Raji (cell line): ENCODE data around the gene KRT31.
"Not testable (repeated sequence)": the region's sequence is repeated elsewhere in the genome, so short reads cannot be mapped to it uniquely, and the experiment has no call there.

Source experiments
- POLR2A ChIP-seq: IDR thresholded peaks from 2 replicates; pipeline ENCODE4 v1.6.1; 2011; ENCODE audit warnings: low read depth, low read length, control low read depth; ENCODE audit not compliant: insufficient read depth

Gene KRT31

GRCh38 chr17:41369713-41370112, 27.7 kb downstream of the KRT31 start, which contains the start of gene KRT33B:
Gene KRT33B, minus strand, starts transcription at chr17:41369813. Its CDS starts 63 bp downstream, at chr17:41369750.
- no peak for TF ChIP-seq POLR2A

- no peak for TF ChIP-seq POLR2A
Measured at GRCh38 chr17:41369023-41369422, 28.4 kb downstream of the KRT31 start.

GRCh38 chr17:41367426-41368075, 29.9 kb downstream of the KRT31 start:
- TF ChIP-seq POLR2A = no peak

GRCh38 chr17:41366070-41366469, 31.3 kb downstream of the KRT31 start:
- no peak for TF ChIP-seq POLR2A

GRCh38 chr17:41363881-41364280, 33.5 kb downstream of the KRT31 start:
- no peak for TF ChIP-seq POLR2A

- no peak for TF ChIP-seq POLR2A
Measured at GRCh38 chr17:41360296-41360995, 37.0 kb downstream of the KRT31 start.

- TF ChIP-seq POLR2A = no peak
Measured at GRCh38 chr17:41354536-41354935, 42.9 kb downstream of the KRT31 start.

- TF ChIP-seq POLR2A = no peak
Measured at GRCh38 chr17:41352597-41353366, 44.6 kb downstream of the KRT31 start.

GRCh38 chr17:41351177-41351576, 46.2 kb downstream of the KRT31 start:
- no peak for TF ChIP-seq POLR2A

GRCh38 chr17:41350381-41350878, 47.0 kb downstream of the KRT31 start, which contains the start of gene KRT33A:
Gene KRT33A, minus strand, starts transcription at chr17:41350828. Its CDS starts 61 bp downstream, at chr17:41350767.
- TF ChIP-seq POLR2A = not testable (repeated sequence)

- no peak for TF ChIP-seq POLR2A
Measured at GRCh38 chr17:41347869-41348760, 49.3 kb downstream of the KRT31 start.

GRCh38 chr17:41345992-41346391, 51.4 kb downstream of the KRT31 start:
- no peak for TF ChIP-seq POLR2A
